CD4-positive, alpha-beta T cell treated with Interleukin-17A for 1 hour (primary cell): ENCODE measurements around the gene PARP3.

ENCODE experiments used
- DNase-seq: peaks from one replicate; pipeline ENCODE4 v3.0.0-alpha.2; 2020

Gene PARP3

GRCh38 chr3:51934139-51934850 lies 7.9 kb upstream of the PARP3 start:
- DNase-seq, result no peak

- no peak for DNase-seq
These were observed 6.9 kb upstream of the PARP3 start for GRCh38 chr3:51934991-51935885.

GRCh38 chr3:51935886-51936755 lies 6.0 kb upstream of the PARP3 start:
- no peak for DNase-seq

GRCh38 chr3:51937014-51937413 lies 5.1 kb upstream of the PARP3 start:
- no peak for DNase-seq

GRCh38 chr3:51937611-51938450 lies 4.3 kb upstream of the PARP3 start:
- DNase-seq, result no peak

- DNase-seq, result no peak
These were observed 3.3 kb upstream of the PARP3 start for GRCh38 chr3:51938780-51939425.

GRCh38 chr3:51940648-51941462 lies 1.3 kb upstream of the PARP3 start:
- no peak for DNase-seq

GRCh38 chr3:51941463-51941797 lies 733 bp upstream of the PARP3 start:
- DNase-seq, result no peak

- peak; percentile 65 for DNase-seq
These were observed 664 bp downstream of the PARP3 start for GRCh38 chr3:51942603-51943450.

- no peak for DNase-seq
These were observed 1.6 kb downstream of the PARP3 start for GRCh38 chr3:51943451-51944391.

GRCh38 chr3:51944451-51945021 lies 2.4 kb downstream of the PARP3 start:
- no peak for DNase-seq

GRCh38 chr3:51945031-51945840 lies 3.1 kb downstream of the PARP3 start:
- no peak for DNase-seq

GRCh38 chr3:51945926-51946705 lies 4.0 kb downstream of the PARP3 start:
- no peak for DNase-seq

- no peak for DNase-seq
These were observed 4.6 kb downstream of the PARP3 start for GRCh38 chr3:51946796-51947195.

GRCh38 chr3:51947215-51947900 lies 5.2 kb downstream of the PARP3 start:
- no peak for DNase-seq

GRCh38 chr3:51948016-51948580 lies 5.9 kb downstream of the PARP3 start:
- DNase-seq, result no peak
